GM18499 (cell line): Measurements from ENCODE around the gene TMCC2.

Experiments used
- ATAC-seq: cut with Tn5 transposase; IDR thresholded peaks from one replicate; pipeline ENCODE4 v1.9.1; 2021; ENCODE audit warnings: moderate number of reproducible peaks; ENCODE audit not compliant: insufficient read depth, unreplicated experiment

The TMCC2 gene

GRCh38 chr1:205318231-205318991 is 90.7 kb downstream of the TMCC2 start:
- no peak for ATAC-seq

- no peak for ATAC-seq
Measured at GRCh38 chr1:205319081-205320018, 91.6 kb downstream of the TMCC2 start.

GRCh38 chr1:205321162-205321958 is 93.6 kb downstream of the TMCC2 start, which contains the start of gene NUAK2:
Gene NUAK2, minus strand, starts transcription at chr1:205321745. Its CDS starts 117 bp downstream, at chr1:205321628.
- ATAC-seq: no peak

GRCh38 chr1:205321959-205322283 is 94.2 kb downstream of the TMCC2 start:
- ATAC-seq: no peak
